NOMO-1 treated with dmso at 0.1 percent for 144 hours (cell line): ENCODE measurements around the gene PLCB4.

Experiments used
- DNase-seq: peaks from one replicate; lab custom pipeline; 2025; ENCODE audit not compliant: unreplicated experiment; lab: John Stamatoyannopoulos, UW

The PLCB4 gene

DNA sequence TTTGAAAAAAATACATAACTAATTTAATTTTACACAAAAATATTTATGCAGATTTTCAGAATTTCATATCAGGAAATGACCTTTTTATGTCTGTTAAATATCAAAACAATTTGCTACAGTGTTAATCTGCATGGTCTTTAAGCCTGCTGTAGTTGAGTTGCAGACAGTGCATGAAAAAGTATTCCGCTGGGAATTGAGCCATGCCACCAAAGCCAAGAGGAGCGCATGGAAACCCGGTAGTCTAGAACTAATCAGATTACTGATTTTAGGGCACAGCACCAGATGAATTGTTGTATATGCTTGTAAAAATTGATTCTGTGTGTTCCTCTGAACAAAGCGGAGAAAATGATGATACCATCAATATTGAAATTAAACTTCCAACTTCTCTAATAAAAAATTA lies 411.2 kb downstream of the PLCB4 start:
- DNase-seq = no peak

DNA sequence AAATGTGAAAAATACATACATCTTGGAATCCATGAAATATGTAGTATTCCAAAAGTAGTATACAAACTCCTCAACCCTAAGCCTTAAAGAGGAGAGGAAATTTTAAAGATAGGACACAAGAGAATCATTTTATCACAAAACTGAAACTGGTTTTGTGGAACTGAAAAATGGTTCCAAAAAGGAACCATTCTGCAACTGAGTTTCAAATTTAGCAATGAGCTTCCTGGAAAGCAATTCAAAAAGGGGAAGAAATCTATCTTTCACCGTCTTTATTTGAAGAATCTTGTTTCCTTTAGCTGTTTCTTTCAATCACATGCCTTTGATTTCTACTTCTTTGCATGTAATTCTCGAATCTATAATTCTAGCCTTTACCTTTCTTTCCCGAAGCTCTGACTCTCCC lies 413.3 kb downstream of the PLCB4 start:
- DNase-seq = no peak

DNA sequence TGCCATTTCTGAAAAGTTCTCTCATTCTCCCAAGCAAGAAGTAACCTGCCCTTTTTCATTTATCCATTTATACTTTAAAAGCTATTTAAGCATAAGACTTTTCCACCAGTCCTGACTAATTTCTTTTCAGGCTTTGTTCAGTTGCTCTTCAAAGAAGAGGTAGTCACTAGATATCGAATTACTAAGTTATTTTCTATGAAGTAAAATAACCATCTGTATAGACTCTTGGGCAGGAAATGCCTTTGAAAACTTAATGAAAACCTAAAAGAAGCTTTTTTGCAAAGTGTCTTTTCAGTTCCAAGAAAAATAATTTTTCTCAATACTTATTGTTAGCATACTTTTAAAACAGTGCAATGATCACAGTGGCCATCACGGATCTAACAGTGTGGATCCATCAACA lies 414.2 kb downstream of the PLCB4 start:
- DNase-seq = no peak

DNA sequence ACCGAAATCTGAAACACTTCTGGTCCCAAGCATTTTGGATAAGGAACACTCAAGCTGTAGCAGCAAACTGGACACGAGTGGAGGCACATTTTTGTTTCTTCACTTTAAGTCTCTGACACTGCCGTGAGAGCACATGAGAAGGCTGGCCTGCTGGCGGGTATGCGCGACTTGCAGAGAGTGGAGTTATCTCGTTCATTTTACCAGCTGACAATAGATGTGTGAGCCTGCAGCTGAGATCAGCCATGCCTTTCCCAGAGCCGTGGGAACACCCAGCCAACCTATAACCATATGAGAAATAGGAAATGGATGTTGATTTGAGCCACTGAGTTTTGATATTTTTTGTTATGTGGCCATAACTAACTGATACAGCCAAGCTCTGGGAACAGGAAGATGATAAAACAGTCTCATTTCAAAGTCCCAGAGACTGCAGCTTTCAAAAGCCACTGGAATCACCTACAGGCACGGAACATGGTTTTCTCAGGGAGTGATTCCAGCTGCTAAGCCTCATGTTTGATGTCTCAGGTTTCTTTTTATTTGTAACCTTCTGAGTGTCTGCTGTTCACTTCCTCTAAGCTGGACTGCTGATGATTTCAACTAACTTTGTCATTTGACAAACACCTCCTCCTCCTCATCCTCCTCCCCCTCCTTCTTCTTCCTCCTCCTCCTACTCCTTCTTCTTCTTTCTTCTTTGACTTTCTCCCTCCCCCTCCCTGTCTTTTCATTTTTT lies 416.9 kb downstream of the PLCB4 start:
- no peak for DNase-seq

DNA sequence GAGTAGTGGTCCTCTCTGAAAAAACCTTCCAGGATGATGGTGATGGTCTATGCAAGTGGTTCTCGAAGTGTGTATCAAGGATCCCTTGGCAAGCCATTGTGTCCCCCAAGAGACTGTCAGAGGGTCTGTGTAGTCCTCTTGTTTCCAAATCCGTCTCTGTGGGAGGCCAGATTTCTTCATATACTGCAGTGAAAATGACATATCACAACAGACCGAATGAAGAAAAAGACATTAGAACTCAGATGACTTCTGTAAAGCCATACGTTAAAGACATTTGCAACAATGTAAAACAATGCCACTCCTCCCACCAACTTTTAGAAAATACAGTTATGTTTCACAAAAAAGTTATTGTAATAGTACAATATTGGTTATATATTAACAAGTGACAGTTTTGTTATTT lies 418.3 kb downstream of the PLCB4 start:
- DNase-seq = no peak

DNA sequence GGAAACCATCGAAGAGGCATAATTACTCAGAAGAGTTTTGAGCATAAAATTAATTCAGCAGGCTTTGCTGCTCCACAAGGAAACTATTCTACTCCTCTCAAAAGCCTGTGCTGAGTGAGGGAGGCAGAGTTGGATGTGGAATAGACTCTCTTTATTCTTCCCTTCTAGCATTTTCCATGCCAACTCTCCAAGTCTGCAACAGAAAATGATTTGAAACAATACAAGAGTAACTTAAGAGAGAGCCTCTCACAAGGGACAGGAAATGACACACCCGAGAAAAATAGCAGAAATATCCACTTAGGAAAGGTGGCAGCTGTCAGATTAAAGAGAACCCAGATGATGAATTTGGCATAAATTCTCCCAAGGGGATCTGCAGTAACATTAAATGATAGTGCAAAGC lies 419.2 kb downstream of the PLCB4 start:
- no peak for DNase-seq

DNA sequence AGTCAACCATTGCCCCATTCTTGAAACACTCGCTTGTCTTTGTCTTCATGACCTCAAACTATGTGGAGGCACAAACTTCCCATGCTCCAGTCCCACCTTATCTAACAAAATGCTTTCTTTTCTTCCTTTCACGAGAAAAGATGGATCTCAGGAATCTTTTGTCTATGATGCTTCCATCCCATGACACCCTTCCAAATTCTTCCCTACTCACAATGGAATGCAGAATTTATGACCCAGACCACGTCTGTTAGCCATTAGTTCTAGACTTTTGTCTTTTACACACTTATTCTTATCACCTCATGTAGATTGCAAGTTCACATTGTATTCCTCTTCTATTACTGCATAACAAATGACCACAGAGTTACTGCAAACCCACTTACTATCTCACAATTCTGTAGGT lies 421.3 kb downstream of the PLCB4 start:
- DNase-seq = no peak

DNA sequence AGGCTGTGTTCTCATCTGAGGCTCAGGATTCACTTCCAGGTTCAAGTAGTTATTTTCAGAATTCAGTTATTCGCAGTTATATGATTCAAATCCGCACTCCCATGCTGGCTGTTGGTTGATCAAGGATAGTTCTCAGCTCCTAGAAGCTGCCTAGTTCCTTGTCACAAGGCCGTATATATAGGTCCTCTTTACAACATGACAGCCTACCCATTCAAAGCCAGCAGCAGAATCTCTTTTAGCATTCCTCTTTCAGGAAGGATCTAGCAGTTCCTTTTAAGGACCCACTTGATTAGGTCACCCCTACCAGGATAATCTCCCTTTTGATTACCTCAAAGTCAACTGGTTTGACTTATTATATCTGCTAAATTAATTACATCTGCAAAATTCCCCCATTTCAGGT lies 421.7 kb downstream of the PLCB4 start:
- no peak for DNase-seq

DNA sequence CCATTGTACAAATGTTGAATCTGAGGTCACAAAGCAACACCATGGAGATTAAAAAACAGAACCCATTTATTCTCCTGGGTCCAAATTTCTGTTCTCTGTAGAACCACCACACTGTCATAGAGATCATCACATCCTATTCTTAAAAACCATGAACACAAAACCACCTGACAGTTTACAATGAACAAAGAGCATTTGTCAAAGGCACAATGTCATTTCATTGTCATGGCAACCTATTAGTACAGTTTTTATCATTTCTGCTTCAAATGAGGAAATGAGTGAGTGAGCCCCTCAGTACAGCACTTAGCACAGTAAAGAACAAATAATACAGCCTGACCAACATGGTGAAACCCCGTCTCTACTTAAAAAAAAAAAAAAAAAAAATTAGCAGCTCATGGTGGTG lies 422.4 kb downstream of the PLCB4 start:
- no peak for DNase-seq

DNA sequence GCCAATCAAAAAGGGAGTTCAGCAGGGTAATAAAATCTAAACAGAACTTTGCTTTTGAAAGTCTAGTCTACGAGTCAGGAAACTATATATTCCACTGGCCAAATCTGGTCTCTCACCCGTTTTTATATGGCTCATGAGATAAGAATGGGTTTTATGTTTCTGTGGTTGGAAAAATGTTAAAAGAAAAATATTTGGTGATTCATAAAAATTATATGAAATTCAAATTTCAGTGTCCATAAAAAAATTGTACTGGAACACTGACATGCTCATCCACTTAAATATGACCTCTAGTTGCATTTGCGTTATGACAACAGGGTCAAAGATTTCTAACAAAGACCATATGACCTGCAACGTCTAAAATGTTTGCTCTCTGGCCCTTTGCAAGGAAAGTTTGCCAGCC lies 423.2 kb downstream of the PLCB4 start:
- DNase-seq = no peak

DNA sequence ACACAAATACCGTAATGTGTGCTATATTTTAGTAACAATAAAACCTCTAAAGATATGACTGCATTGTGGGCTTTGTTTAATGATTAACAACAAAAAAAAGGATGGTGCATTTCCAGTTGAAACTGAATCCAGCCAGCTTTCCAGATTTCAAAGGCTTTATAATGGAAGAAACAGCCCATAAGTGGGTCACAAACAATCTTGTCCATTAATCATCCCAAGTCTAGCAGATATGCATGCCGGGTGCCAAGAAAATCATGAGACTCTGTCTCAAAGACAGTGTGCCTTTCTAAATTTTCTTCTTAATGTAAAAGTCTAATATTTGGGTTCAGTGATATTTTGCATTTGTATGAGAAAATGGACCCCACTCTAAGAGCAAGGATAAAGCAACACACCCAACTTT lies 424.9 kb downstream of the PLCB4 start:
- DNase-seq = no peak

DNA sequence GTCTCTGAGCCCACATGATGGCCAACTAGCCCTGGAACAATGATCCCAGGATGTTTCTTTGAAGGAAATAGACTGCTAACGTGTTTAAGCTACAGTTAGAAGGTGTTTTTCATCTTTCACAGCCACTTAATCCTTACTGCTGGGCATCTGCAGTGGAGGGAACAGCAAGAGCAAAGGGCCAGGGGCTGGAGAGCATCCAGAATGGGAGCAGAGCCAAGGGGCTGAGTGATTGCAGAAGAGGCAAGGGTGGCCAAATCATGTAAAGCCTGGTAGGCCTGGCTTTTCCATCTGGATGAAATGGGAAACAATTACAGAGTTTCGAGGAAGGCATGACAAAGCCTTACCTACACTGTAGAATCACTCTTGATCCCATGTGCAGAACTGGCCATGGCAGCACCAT lies 426.8 kb downstream of the PLCB4 start:
- DNase-seq = no peak

DNA sequence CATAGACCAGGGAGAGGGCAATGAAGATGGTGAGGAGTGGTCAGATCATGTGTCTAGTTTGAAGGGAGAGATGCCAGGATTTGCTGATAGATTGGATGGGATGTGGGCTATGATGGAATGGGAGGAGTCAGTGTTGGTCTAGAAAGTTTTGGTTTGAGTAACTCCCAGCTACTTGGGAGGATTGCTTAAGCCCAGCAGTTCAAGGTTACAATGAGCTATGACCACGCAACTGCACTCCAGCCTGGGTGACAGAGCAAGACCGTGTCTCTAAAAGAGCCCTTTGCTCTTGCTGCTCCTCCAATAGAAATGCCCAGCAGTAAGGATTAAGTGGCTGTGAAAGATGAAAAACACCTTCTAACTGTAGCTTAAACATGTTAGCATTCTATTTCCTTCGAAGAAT lies 427.3 kb downstream of the PLCB4 start:
- DNase-seq = no peak

DNA sequence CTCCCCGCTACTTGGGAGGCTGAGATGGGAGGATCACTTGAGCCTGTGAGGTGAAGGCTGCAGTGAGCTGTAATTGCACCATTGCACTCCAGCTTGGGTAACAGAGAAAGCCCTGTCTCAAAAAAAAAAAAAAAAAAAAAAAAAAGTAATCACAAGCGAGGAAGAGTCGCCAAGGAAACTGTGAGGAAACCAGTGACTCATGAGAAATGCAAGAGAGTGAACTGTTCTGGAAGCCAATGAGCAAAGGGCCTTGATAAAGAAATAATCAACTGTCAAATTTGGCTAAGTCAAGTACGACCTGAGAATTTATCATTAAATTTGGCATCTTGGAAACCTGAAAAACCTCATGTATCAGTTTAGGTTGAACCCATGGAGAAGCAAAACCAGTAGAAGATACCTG lies 429.4 kb downstream of the PLCB4 start:
- DNase-seq = no peak

DNA sequence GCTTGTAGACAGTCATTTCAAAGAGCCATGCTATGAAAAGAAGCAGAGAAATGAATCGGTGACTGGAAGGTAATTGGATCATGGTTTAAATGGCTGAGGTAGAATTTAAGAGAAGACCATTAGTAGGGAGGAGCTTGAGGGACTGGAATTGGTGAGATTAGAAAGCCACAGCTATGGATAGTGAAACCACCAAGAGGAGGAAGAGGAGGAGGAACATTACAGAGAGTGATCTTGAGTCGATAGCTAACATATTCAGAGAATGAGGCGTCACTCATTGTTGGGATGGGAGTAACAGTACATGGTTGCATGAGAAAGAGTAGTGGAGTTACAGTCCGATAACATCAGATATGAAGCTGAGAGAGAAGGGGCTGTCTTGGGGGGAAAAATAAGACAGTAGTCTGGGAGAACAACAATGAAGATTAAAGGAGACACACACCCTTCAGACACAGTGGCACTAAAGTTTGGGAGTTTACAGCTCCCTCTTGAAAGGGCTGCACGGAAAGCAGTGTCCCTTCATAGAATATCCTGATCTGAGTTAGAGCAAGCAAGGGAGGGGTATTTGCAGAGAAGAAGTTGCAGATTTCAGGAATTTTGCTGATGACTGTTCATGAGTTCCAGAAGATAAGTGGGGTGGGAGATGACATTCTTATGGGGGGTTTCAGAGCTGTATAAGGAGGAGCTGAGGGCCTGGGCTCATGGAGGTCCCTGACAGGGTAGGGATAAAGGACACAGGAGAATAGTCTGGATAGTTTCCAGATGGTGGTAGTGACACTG lies 430.4 kb downstream of the PLCB4 start:
- peak; percentile 24 for DNase-seq

DNA sequence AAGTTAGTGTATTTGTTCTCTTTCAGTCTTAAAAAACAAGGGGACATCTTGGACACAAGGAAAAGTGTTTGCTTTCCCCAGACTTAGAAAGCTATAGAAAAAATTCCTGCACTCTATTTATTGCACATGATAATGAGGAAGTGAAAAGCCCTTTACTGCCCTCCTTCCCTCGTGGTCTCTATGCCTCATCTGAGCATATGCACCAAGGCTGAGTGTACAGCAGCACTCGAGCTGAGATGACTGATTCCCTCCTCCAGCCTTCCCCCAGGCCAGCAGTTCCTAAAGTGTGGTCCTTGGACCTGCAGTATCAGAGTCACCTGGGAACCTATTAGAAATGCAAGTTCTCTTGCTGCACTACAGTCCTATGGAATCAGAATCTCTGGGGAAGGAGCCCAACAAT lies 431.2 kb downstream of the PLCB4 start:
- DNase-seq = peak; percentile 74

DNA sequence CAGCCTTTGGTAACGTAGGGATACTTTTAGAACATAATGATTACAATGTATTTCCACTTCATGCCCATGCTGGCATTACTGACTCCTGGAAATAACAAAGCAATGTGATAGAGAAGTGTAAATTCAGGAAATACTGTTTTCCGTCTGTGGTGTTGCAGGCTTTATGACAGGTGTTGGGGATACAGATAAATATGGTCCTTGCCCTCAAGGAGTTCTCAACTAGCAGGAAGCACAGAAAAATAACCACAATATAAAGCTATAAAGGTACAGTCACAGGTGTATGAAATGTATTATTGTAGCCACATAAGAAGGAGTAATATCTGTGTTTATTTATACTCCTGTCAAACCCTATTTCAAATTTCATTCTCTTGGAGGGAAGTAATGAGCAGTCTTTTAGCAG lies 432.6 kb downstream of the PLCB4 start:
- DNase-seq = no peak

DNA sequence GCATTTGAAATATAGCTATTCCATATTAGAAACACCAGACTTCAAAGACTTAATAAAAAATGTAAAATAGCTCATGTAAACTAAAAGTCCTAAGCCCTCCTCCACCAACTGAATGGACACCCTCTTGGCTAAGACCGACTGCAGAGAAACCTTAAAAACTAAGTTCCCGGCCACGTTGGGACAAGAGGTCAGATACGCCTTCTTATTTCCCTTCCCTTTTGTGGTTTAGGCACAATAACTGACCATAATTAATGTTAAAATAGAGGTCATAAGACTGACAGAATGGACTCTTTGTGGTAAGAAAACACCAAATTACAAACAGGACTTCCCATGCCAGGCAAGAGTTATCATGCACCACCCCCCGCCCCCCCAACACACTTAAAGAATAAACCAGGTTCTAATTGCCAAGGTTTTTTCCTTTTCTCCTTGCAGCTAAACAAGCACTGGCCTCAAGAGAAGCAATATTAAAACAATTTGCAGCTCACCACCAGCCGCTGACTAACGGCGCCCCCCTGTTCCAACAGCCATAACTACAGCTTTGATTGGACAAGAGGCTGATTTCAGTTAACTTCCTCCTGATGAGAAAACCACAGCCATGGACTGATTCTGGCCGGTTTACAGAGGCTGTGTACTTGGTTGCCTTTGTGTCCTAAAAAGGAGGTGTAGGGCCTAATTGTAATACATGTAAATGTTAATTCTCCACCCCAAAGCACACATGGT lies 434.8 kb downstream of the PLCB4 start:
- peak; percentile 73 for DNase-seq

DNA sequence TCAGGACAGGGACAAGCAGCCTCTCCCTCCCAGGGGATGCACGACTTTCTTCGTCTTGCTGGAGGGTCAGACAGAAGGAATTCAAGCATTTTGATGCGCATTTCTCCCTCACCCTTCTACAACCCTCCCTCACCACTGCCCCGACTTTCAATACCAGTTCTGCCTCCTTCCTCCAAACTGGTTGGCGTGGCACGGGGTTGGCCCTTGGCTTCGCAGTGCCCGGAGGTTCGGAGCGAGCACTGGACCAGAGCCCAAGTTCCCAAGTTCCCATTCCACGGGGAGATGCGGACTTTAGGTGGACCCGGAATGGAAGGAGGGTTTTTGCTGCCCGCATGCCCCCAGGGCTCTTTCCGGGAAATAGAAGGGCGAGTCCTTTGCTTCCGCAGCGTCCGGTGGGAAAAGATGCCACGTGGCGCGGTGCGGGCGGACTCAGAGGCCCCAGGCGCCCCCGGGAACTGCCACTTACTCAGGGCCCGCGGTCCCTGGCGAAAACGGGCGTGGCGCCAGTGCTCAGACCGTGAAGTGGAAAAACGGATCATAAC lies 437.5 kb downstream of the PLCB4 start:
- DNase-seq = no peak

DNA sequence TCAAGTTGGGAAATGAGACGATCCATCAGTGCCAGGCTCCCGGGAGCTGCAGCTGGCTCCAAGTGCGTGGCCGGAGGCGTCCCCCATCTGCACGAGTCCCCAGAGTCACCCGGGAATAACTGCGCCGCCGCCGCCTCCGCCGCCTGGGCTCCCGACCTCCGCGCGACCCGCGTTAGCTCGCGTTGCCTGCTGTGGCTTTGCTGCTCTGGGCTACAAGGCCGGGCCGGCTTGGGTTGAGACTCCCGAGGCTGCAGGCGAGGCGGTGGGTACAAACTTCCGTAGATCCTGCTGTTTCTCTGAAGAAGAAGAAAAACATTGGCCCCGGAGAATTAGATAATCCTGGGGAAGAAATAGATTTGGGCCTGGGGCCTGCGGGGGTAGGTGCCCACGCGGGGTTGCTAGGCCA lies 438.1 kb downstream of the PLCB4 start:
- no peak for DNase-seq

DNA sequence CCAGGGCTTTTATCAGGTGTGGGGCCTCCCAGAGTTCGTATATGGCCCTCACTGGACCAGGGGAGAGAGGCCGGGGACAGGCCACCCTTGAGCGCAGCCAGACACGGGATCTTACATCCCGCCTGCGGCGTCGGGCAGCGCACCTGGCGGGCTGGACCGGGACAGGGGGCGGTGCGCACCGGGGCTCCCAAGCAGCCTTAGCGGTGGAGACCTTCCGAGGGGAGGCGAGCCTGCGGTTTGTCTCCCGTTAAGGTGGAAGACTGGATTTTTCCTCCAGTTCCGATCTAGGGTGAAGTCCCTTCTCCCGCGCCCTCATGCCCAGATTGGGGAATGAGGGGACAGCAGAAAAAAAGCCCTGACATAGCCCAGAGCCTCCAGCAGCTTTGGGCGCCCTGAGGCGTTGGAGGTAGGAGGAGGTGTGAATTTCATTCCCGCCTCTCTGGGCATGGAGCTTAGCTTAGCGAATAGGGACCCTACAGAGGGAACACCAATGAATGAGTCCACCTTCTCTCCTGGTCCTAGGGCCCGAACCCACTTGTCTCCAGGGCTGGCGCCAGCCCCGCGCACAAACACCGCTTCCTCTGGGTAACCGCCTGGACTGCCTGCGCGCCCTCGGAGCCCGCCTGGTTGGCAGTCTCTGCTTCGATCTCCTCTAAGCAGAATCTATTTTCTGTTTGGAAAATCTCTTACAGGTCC lies 438.8 kb downstream of the PLCB4 start:
- no peak for DNase-seq
